GM23248 (cell line): Measurements from ENCODE around the gene C2CD4C. TPM values are rescaled to one million over a fixed set of nuclear protein-coding genes. Genes with fewer than 3 reads are reported as not detected.

Experiments
- DNase-seq: peaks from one replicate; pipeline ENCODE4 v3.0.0-alpha.2; 2015
- H2AFZ ChIP-seq: fragments of 200-600 bp; sonication (generic); 2 replicates; pipeline ENCODE4 v1.6.1; 2016; ENCODE audit warnings: antibody characterized with exemption
- H3F3A ChIP-seq: fragments of 200-600 bp; sonication (generic); 2 replicates; pipeline ENCODE4 v1.6.1; 2016; ENCODE audit warnings: mild to moderate bottlenecking, antibody characterized with exemption, mixed run types; ENCODE audit not compliant: insufficient read depth
- H3K27ac ChIP-seq: fragments of 200-600 bp; sonication (generic); 2 replicates; pipeline ENCODE4 v1.5.1; 2016; ENCODE audit warnings: mild to moderate bottlenecking
- H3K27me3 ChIP-seq: fragments of 200-600 bp; sonication (generic); replicated peaks from 2 replicates; pipeline ENCODE4 v1.6.1; 2016; ENCODE audit warnings: mild to moderate bottlenecking; ENCODE audit not compliant: insufficient read depth
- H3K36me3 ChIP-seq: fragments of 200-600 bp; sonication (generic); 2 replicates; pipeline ENCODE4 v1.6.1; 2016; ENCODE audit warnings: low read depth, mild to moderate bottlenecking
- H3K4me1 ChIP-seq: fragments of 200-600 bp; sonication (generic); 2 replicates; pipeline ENCODE4 v1.6.1; 2016; ENCODE audit warnings: mild to moderate bottlenecking; ENCODE audit not compliant: insufficient read depth
- H3K4me2 ChIP-seq: fragments of 200-600 bp; sonication (generic); one replicate; pipeline ENCODE4 v1.6.1; 2016; ENCODE audit warnings: mild to moderate bottlenecking; ENCODE audit not compliant: unreplicated experiment
- H3K4me3 ChIP-seq: fragments of 200-600 bp; sonication (generic); 2 replicates; pipeline ENCODE4 v1.5.1; 2016; ENCODE audit warnings: mild to moderate bottlenecking
- H3K79me2 ChIP-seq: fragments of 200-600 bp; sonication (generic); 2 replicates; pipeline ENCODE4 v1.6.1; 2016; ENCODE audit warnings: mild to moderate bottlenecking; ENCODE audit not compliant: insufficient read depth
- H3K9ac ChIP-seq: fragments of 200-600 bp; sonication (generic); 2 replicates; pipeline ENCODE4 v1.6.1; 2016; ENCODE audit warnings: mild to moderate bottlenecking
- H3K9me2 ChIP-seq: fragments of 200-600 bp; sonication (generic); 2 replicates; pipeline ENCODE4 v1.6.1; 2016; ENCODE audit warnings: mixed run types, mild to moderate bottlenecking, moderate library complexity; ENCODE audit not compliant: insufficient read depth
- H3K9me3 ChIP-seq: fragments of 200-600 bp; sonication (generic); one replicate; pipeline ENCODE4 v1.6.1; 2017; ENCODE audit warnings: low read depth
- H4K20me1 ChIP-seq: fragments of 200-600 bp; sonication (generic); 2 replicates; pipeline ENCODE4 v1.6.0; 2016; ENCODE audit not compliant: insufficient read depth
- EZH2 ChIP-seq: fragments of 200-600 bp; sonication (generic); IDR thresholded peaks from 2 replicates; pipeline ENCODE4 v1.6.1; 2018; ENCODE audit warnings: antibody characterized with exemption, mild to moderate bottlenecking; ENCODE audit not compliant: insufficient read depth, poor library complexity, severe bottlenecking
- EZH2phosphoT487 ChIP-seq: fragments of 200-600 bp; sonication (generic); IDR thresholded peaks from 2 replicates; pipeline ENCODE4 v1.6.1; 2018; ENCODE audit warnings: antibody characterized with exemption, moderate library complexity, mild to moderate bottlenecking, low read depth; ENCODE audit not compliant: insufficient read depth
- WGBS, 2 experiments: methylation state at CpG; one replicate each; pipeline ENCODE4 v1.1.6; 2015 to 2017; ENCODE audit warnings: low lambda C conversion rate in 2 of 2, low coverage in 1 of 2; ENCODE audit errors: missing lambda C conversion rate in 2 of 2; 5-methylcytosine and 5-hydroxymethylcytosine counted together
- in situ Hi-C: fragments of 300-500 bp; cut with MboI; formaldehyde crosslinking; loops from 2 replicates; pipeline ENCODE4 v1.15.0; 2020
- polyA plus RNA-seq: library from polyadenylated mRNA; unstranded; fragments of >200 nt; fragmentation: Nextera tagmentation; extraction: Ambion mirVana; gene quantifications from 2 replicates; pipeline ENCODE4 v1.2.1, GENCODE V29; 2016
- total RNA-seq: library from RNA; depleted of rRNA; stranded (reverse); fragments of >200 nt; shearing (Covaris generic); gene quantifications from 2 replicates; pipeline ENCODE4 v1.2.3, GENCODE V29; 2014

Gene C2CD4C
- total and polyA plus RNA-seq, 2 experiments from 2014 or later = 0.05 to 0.32 TPM

GRCh38 chr19:392375-392970 is 16.5 kb downstream of the C2CD4C start:
- no peak for DNase-seq

GRCh38 chr19:391726-392374 is 17.1 kb downstream of the C2CD4C start:
- Histone ChIP-seq H3K9ac (no peak overlapping the region), H3K4me3 (no peak overlapping the region), H4K20me1 (no peaks in the 10 kb centered on the region), H3K4me1 (no peaks in the 10 kb centered on the region), H3K27me3 (peaks cover 15% of the 10 kb centered on the region; the same call in 1 of the 2 replicates), H3K36me3 (no peaks in the 10 kb centered on the region), H2AFZ (no peak overlapping the region), H3K9me2 (no peaks in the 10 kb centered on the region), H3K9me3 (no peaks in the 10 kb centered on the region), H3K4me2 (no peak overlapping the region), H3F3A (peaks cover 28% of the 10 kb centered on the region), H3K27ac (no peak overlapping the region), H3K79me2 (no peaks in the 10 kb centered on the region)
- TF ChIP-seq EZH2 = no peak
- TF ChIP-seq EZH2phosphoT487 = no peak
- 67 to 68% methylated on average over 30 of the region's 30 CpGs for WGBS, 2 experiments
- in situ Hi-C loops = no loop called here
- no peak for DNase-seq

More at GRCh38 chr19:392375-392970, 16.5 kb downstream of the C2CD4C start:
- peaks cover 15% of the 10 kb centered on the region; the same call in 1 of the 2 replicates for H3K27me3 ChIP-seq
- no peaks in the 10 kb centered on the region for H3K79me2 ChIP-seq
- no peaks in the 10 kb centered on the region for H4K20me1 ChIP-seq
- H3K4me1 ChIP-seq = no peaks in the 10 kb centered on the region
- H3K9ac ChIP-seq = no peak overlapping the region
- 49 to 62% methylated on average over 11 to 17 of the region's 17 CpGs for WGBS, 2 experiments
- H3K36me3 ChIP-seq = no peaks in the 10 kb centered on the region
- no peak overlapping the region for H3K27ac ChIP-seq
- H2AFZ ChIP-seq = no peak overlapping the region
- H3K9me3 ChIP-seq = no peaks in the 10 kb centered on the region
- H3K4me3 ChIP-seq = no peak overlapping the region
- TF ChIP-seq EZH2 (no peak), EZH2phosphoT487 (no peak)
- H3F3A ChIP-seq = peaks cover 28% of the 10 kb centered on the region
- H3K4me2 ChIP-seq = no peak overlapping the region
- in situ Hi-C loops = no loop called here
- no peaks in the 10 kb centered on the region for H3K9me2 ChIP-seq

DNA sequence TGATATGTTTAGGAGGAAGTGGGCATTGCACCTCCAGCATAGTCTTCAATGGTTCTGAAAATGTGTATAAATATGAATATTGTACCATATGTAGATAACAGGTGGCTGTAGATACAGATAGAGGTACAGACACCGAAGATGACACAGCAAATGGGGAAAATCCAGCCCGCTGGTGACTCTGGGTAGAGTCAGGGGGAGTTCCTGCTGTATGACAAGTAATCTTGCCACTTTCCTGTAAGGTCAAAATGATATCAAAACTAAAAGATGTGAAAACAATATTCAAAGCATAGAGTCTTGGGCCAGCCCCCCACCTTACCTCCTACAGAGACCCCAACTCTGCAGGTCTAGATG is 17.8 kb downstream of the C2CD4C start:
- H3K4me1 ChIP-seq = no peaks in the 10 kb centered on the region
- H3K27me3 ChIP-seq = peaks cover 17% of the 10 kb centered on the region; the same call in 1 of the 2 replicates
- H3K4me3 ChIP-seq = no peak overlapping the region
- H2AFZ ChIP-seq = no peak overlapping the region
- no peaks in the 10 kb centered on the region for H3K9me3 ChIP-seq
- H3K4me2 ChIP-seq = no peak overlapping the region
- TF ChIP-seq EZH2 (no peak), EZH2phosphoT487 (no peak)
- no peak overlapping the region for H3K9ac ChIP-seq
- no peak overlapping the region for H3K27ac ChIP-seq
- no peaks in the 10 kb centered on the region for H3K36me3 ChIP-seq
- H4K20me1 ChIP-seq = no peaks in the 10 kb centered on the region
- in situ Hi-C loops = no loop called here
- H3K9me2 ChIP-seq = no peaks in the 10 kb centered on the region
- no peak for DNase-seq
- peaks cover 28% of the 10 kb centered on the region for H3F3A ChIP-seq
- 29 to 34% methylated on average over 2 of the region's 2 CpGs for WGBS, 2 experiments
- H3K79me2 ChIP-seq = no peaks in the 10 kb centered on the region

GRCh38 chr19:390386-391206 is 18.4 kb downstream of the C2CD4C start:
- H3K36me3 ChIP-seq = no peaks in the 10 kb centered on the region
- TF ChIP-seq EZH2 (no peak), EZH2phosphoT487 (no peak)
- peaks cover 26% of the 10 kb centered on the region for H3F3A ChIP-seq
- H4K20me1 ChIP-seq = no peaks in the 10 kb centered on the region
- no peaks in the 10 kb centered on the region for H3K4me1 ChIP-seq
- no peak overlapping the region for H3K4me2 ChIP-seq
- no peak overlapping the region for H3K4me3 ChIP-seq
- DNase-seq = no peak
- in situ Hi-C loops = no loop called here
- no peaks in the 10 kb centered on the region for H3K79me2 ChIP-seq
- H3K9me2 ChIP-seq = no peaks in the 10 kb centered on the region
- H3K27me3 ChIP-seq = peaks cover 20% of the 10 kb centered on the region; the same call in 1 of the 2 replicates
- H3K9ac ChIP-seq = no peak overlapping the region
- 38 to 43% methylated on average over 27 to 30 of the region's 30 CpGs for WGBS, 2 experiments
- no peaks in the 10 kb centered on the region for H3K9me3 ChIP-seq
- H2AFZ ChIP-seq = no peak overlapping the region
- no peak overlapping the region for H3K27ac ChIP-seq
